H9 (cell line): ENCODE results near the gene INHBC. TPM values are rescaled to one million over a fixed set of nuclear protein-coding genes. Genes with fewer than 3 reads are reported as not detected.

Source experiments
- DNase-seq: peaks from one replicate; pipeline ENCODE4 v3.0.0-alpha.2; 2017
- H2AFZ ChIP-seq: one replicate; pipeline ENCODE4 v1.6.1; 2013; ENCODE audit warnings: mild to moderate bottlenecking, low read length, control low read depth, moderate library complexity
- H2AK5ac ChIP-seq: 2 replicates; pipeline ENCODE4 v1.6.1; 2013; ENCODE audit warnings: low read length, control low read depth, mixed read lengths; ENCODE audit not compliant: insufficient read length
- H2BK120ac ChIP-seq: one replicate; pipeline ENCODE4 v1.6.1; 2013; ENCODE audit warnings: low read depth, mild to moderate bottlenecking, low read length, control low read depth, inconsistent platforms; ENCODE audit not compliant: poor library complexity, severe bottlenecking
- H2BK12ac ChIP-seq: 2 replicates; pipeline ENCODE4 v1.6.1; 2013; ENCODE audit warnings: low read length, control low read depth, mixed read lengths, low read depth; ENCODE audit not compliant: insufficient read length
- H2BK15ac ChIP-seq: 2 replicates; pipeline ENCODE4 v1.6.1; 2013; ENCODE audit warnings: low read depth, low read length, control low read depth
- H2BK20ac ChIP-seq: one replicate; pipeline ENCODE4 v1.6.1; 2013; ENCODE audit warnings: low read depth, mild to moderate bottlenecking, low read length, control low read depth, inconsistent platforms; ENCODE audit not compliant: poor library complexity, severe bottlenecking
- H2BK5ac ChIP-seq: 2 replicates; pipeline ENCODE4 v1.6.1; 2013; ENCODE audit warnings: low read length, control low read depth, mixed read lengths; ENCODE audit not compliant: insufficient read length
- H3K14ac ChIP-seq: 2 replicates; pipeline ENCODE4 v1.6.1; 2013; ENCODE audit warnings: low read length, control low read depth; ENCODE audit not compliant: insufficient read depth
- H3K18ac ChIP-seq: 2 replicates; pipeline ENCODE4 v1.6.1; 2013; ENCODE audit warnings: low read depth, mild to moderate bottlenecking, mixed read lengths, low read length, control low read depth; ENCODE audit not compliant: insufficient read length
- H3K23ac ChIP-seq: 2 replicates; pipeline ENCODE4 v1.6.1; 2013; ENCODE audit warnings: low read length, control low read depth, mixed read lengths, low read depth; ENCODE audit not compliant: insufficient read length
- H3K23me2 ChIP-seq: 2 replicates; pipeline ENCODE4 v1.6.1; 2013; ENCODE audit warnings: low read depth, mild to moderate bottlenecking, mixed read lengths, low read length, control low read depth; ENCODE audit not compliant: insufficient read length, poor library complexity, severe bottlenecking
- H3K27ac ChIP-seq: 2 replicates; pipeline ENCODE4 v1.5.1; 2013; ENCODE audit warnings: low read length, control low read depth, mixed read lengths, low read depth; ENCODE audit not compliant: insufficient read length
- H3K27me3 ChIP-seq: 2 replicates; pipeline ENCODE4 v1.6.1; 2013; ENCODE audit warnings: low read length, control low read depth, inconsistent platforms; ENCODE audit not compliant: insufficient read depth
- H3K4ac ChIP-seq: 2 replicates; pipeline ENCODE4 v1.6.1; 2013; ENCODE audit warnings: low read depth, mild to moderate bottlenecking, control low read depth, inconsistent platforms, low read length, moderate library complexity
- H3K4me1 ChIP-seq: 2 replicates; pipeline ENCODE4 v1.6.1; 2013; ENCODE audit warnings: low read length, control low read depth, inconsistent platforms; ENCODE audit not compliant: insufficient read depth
- H3K4me2 ChIP-seq: 2 replicates; pipeline ENCODE4 v1.6.1; 2013; ENCODE audit warnings: low read length, control low read depth, mixed read lengths; ENCODE audit not compliant: insufficient read length, insufficient read depth
- H3K56ac ChIP-seq: 2 replicates; pipeline ENCODE4 v1.6.1; 2013; ENCODE audit warnings: low read depth, mild to moderate bottlenecking, mixed read lengths, low read length, control low read depth; ENCODE audit not compliant: insufficient read length
- H3K79me1 ChIP-seq: 2 replicates; pipeline ENCODE4 v1.6.1; 2013; ENCODE audit warnings: low read depth, mild to moderate bottlenecking, moderate library complexity, low read length, control low read depth, inconsistent platforms; ENCODE audit not compliant: insufficient read depth, poor library complexity, severe bottlenecking
- H3K79me2 ChIP-seq: 2 replicates; pipeline ENCODE4 v1.6.1; 2013; ENCODE audit warnings: low read length, control low read depth, inconsistent platforms; ENCODE audit not compliant: insufficient read depth
- H3K9ac ChIP-seq: 2 replicates; pipeline ENCODE4 v1.6.1; 2013; ENCODE audit warnings: low read length, control low read depth, mixed read lengths; ENCODE audit not compliant: insufficient read length; ENCODE audit errors: extremely low read depth
- H3K9me3 ChIP-seq: one replicate; pipeline ENCODE4 v1.6.1; 2013; ENCODE audit warnings: low read depth, low read length, inconsistent platforms; ENCODE audit not compliant: control insufficient read depth
- H3T11ph ChIP-seq: one replicate; pipeline ENCODE4 v1.6.1; 2013; ENCODE audit warnings: mild to moderate bottlenecking, low read length, control low read depth, inconsistent platforms
- H4K20me1 ChIP-seq: one replicate; pipeline ENCODE4 v1.6.1; 2013; ENCODE audit not compliant: control insufficient read depth, insufficient read length, insufficient read depth
- H4K5ac ChIP-seq: 2 replicates; pipeline ENCODE4 v1.6.1; 2013; ENCODE audit warnings: low read depth, mild to moderate bottlenecking, mixed read lengths, low read length, control low read depth; ENCODE audit not compliant: insufficient read length
- H4K8ac ChIP-seq: replicated peaks from 2 replicates; pipeline ENCODE4 v1.6.1; 2013; ENCODE audit warnings: low read length, control low read depth, mixed read lengths, low read depth; ENCODE audit not compliant: insufficient read length
- H4K91ac ChIP-seq: 2 replicates; pipeline ENCODE4 v1.6.1; 2013; ENCODE audit warnings: low read depth, mild to moderate bottlenecking, moderate library complexity, mixed read lengths, low read length, control low read depth; ENCODE audit not compliant: insufficient read length
- H3K27ac Mint-ChIP-seq, 3 experiments: 2 replicates in 2 of 3; 3 replicates in 1 of 3; pipeline ENCODE4 v1.8.0; 2020 to 2021; ENCODE audit warnings: mixed read lengths in 3 of 3, mild to moderate bottlenecking in 1 of 3, moderate library complexity in 1 of 3
- H3K27me3 Mint-ChIP-seq: 2 replicates; pipeline ENCODE4 v1.8.0; 2021; ENCODE audit warnings: low read depth, mild to moderate bottlenecking, moderate library complexity, mixed read lengths
- H3K36me3 Mint-ChIP-seq, 3 experiments: 2 replicates in 2 of 3; 3 replicates in 1 of 3; pipeline ENCODE4 v1.8.0; 2020 to 2021; ENCODE audit warnings: low read depth in 3 of 3, mixed read lengths in 3 of 3; ENCODE audit not compliant: insufficient read depth in 1 of 3
- H3K4me1 Mint-ChIP-seq, 2 experiments: 2 replicates each; pipeline ENCODE4 v1.8.0; 2020; ENCODE audit warnings: mixed read lengths in 2 of 2
- H3K4me3 Mint-ChIP-seq, 2 experiments: 2 replicates in 1 of 2; 3 replicates in 1 of 2; pipeline ENCODE4 v1.8.0; 2020 to 2021; ENCODE audit warnings: mild to moderate bottlenecking in 2 of 2, mixed read lengths in 2 of 2, moderate library complexity in 1 of 2
- H3K9me3 Mint-ChIP-seq, 2 experiments: 2 replicates in 1 of 2; 3 replicates in 1 of 2; pipeline ENCODE4 v1.8.0; 2020; ENCODE audit warnings: mild to moderate bottlenecking in 2 of 2, mixed read lengths in 2 of 2, moderate library complexity in 1 of 2
- WGBS: extraction: QIAGEN DNeasy Blood & Tissue Kit; methylation state at CpG from one replicate; pipeline ENCODE4 v1.1.7; 2013; ENCODE audit warnings: missing lambda C conversion rate, low lambda C conversion rate, mixed read lengths; ENCODE audit not compliant: insufficient read length; ENCODE audit errors: extremely low coverage; 5-methylcytosine and 5-hydroxymethylcytosine counted together
- total RNA-seq: library from RNA; stranded (reverse); gene quantifications from 2 replicates; pipeline ENCODE4 v1.2.1, GENCODE V29; 2021
- TF ChIP-seq, protein P1 (sequence below): fragments of 200-600 bp; sonication (generic); conservative IDR thresholded peaks from 3 replicates; pipeline ENCODE4 v1.8.0; 2021; ENCODE audit warnings: antibody characterized with exemption, mild to moderate bottlenecking

Gene INHBC
- total RNA-seq, 1 experiment from 2014 or later: not detected

DNA sequence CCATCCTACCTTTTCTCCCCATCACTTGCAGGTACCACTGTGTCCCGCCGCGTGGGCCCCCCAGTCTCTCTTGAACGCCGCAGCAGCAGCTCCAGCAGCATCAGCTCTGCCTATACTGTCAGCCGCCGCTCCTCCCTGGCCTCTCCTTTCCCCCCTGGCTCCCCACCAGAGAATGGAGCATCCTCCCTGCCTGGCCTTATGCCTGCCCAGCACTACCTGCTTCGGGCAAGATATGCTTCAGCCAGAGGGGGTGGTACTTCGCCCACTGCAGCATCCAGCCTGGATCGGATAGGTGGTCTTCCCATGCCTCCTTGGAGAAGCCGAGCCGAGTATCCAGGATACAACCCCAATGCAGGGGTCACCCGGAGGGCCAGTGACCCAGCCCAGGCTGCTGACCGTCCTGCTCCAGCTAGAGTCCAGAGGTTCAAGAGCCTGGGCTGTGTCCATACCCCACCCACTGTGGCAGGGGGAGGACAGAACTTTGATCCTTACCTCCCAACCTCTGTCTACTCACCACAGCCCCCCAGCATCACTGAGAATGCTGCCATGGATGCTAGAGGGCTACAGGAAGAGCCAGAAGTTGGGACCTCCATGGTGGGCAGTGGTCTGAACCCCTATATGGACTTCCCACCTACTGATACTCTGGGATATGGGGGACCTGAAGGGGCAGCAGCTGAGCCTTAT is 35.8 kb downstream of the INHBC start:
- H3K36me3 Mint-ChIP-seq: peaks cover 0 to 22% (median 11%) of the 10 kb centered on the region in 3 experiments; a peak in 6 of 7 replicates
- H3K27me3 Mint-ChIP-seq: peaks cover 56% of the 10 kb centered on the region
- no peak overlapping the region for H2BK15ac ChIP-seq
- H3K4ac ChIP-seq: no peak overlapping the region
- no peaks in the 10 kb centered on the region for H3K9me3 ChIP-seq
- H3K79me2 ChIP-seq: no peaks in the 10 kb centered on the region
- H2BK12ac ChIP-seq: no peak overlapping the region
- no peak for DNase-seq
- peaks cover 22% of the 10 kb centered on the region for H3K27me3 ChIP-seq
- H3K79me1 ChIP-seq: no peaks in the 10 kb centered on the region
- H3K4me2 ChIP-seq: no peak overlapping the region
- H2BK120ac ChIP-seq: no peak overlapping the region
- H2AK5ac ChIP-seq: no peak overlapping the region
- H3T11ph ChIP-seq: no peak overlapping the region
- peaks cover 4% of the 10 kb centered on the region for H3K23me2 ChIP-seq
- H2BK5ac ChIP-seq: no peak overlapping the region
- H3K27ac Mint-ChIP-seq: no peak overlapping the region
- no peak overlapping the region for H3K23ac ChIP-seq
- no peak overlapping the region for H3K4me3 Mint-ChIP-seq
- H3K4me1 Mint-ChIP-seq: peaks cover 0 to 4% of the 10 kb centered on the region in 2 experiments
- H3K4me1 ChIP-seq: no peaks in the 10 kb centered on the region
- H4K20me1 ChIP-seq: no peaks in the 10 kb centered on the region
- no peak overlapping the region for H3K56ac ChIP-seq
- H3K18ac ChIP-seq: no peak overlapping the region
- TF ChIP-seq, protein P1, sequence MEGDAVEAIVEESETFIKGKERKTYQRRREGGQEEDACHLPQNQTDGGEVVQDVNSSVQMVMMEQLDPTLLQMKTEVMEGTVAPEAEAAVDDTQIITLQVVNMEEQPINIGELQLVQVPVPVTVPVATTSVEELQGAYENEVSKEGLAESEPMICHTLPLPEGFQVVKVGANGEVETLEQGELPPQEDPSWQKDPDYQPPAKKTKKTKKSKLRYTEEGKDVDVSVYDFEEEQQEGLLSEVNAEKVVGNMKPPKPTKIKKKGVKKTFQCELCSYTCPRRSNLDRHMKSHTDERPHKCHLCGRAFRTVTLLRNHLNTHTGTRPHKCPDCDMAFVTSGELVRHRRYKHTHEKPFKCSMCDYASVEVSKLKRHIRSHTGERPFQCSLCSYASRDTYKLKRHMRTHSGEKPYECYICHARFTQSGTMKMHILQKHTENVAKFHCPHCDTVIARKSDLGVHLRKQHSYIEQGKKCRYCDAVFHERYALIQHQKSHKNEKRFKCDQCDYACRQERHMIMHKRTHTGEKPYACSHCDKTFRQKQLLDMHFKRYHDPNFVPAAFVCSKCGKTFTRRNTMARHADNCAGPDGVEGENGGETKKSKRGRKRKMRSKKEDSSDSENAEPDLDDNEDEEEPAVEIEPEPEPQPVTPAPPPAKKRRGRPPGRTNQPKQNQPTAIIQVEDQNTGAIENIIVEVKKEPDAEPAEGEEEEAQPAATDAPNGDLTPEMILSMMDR: no peak
- H4K5ac ChIP-seq: no peak overlapping the region
- H4K91ac ChIP-seq: no peak overlapping the region
- H2BK20ac ChIP-seq: no peak overlapping the region
- H3K27ac ChIP-seq: no peak overlapping the region
- H3K9ac ChIP-seq: no peak overlapping the region
- H3K14ac ChIP-seq: no peak overlapping the region
- no CpG with 5 or more reads among the region's 14 CpGs for WGBS
- H3K9me3 Mint-ChIP-seq: no peaks in the 10 kb centered on the region
- no peak overlapping the region for H4K8ac ChIP-seq
- H2AFZ ChIP-seq: no peak overlapping the region
